ENCODE data around the gene TNFAIP1.

The TNFAIP1 gene

DNA sequence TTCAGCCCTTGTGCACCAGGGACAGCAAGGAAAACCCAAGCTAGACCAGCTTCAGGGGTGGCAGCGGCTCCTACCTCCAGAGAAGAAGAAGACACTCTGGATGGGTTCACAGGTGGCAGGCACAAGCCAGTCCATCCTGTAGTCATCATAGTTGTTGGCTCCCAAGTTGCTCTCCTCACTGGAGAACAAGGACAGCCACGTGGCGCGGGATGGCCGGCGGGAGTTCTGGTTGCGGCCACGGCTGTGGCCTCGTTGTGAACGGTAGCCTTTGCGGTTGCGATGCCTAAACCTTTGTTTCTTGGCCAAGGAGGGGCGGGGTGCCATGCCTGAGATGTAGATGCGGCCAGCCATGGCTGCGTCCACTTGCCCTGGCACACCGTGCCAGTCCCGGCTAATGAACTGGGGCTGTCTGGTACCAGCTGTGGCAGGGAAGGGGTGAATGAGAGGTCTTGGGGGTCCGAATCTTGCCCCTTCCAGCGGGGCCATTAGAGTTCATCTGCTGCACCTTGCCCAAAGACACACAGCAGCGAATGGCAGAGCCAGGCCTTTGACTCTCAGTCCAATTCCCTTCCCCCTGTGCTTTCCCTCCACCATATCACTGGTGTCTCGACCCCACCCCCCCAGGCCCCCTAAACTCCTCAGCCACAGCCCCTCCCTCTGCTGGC lies 32.2 kb downstream of the TNFAIP1 start:
- CTCF ChIA-PET, result interaction anchor here (0.7 to 4.6 kb wide), 4 partner anchors 10 to 49 kb away, joined by 3 to 20 read pairs (median 4); partner anchors contain the start of gene POLDIP2
- no peak for DNase-seq (ENCODE audit: extremely low spot score)
- TF ChIP-seq, protein P1, sequence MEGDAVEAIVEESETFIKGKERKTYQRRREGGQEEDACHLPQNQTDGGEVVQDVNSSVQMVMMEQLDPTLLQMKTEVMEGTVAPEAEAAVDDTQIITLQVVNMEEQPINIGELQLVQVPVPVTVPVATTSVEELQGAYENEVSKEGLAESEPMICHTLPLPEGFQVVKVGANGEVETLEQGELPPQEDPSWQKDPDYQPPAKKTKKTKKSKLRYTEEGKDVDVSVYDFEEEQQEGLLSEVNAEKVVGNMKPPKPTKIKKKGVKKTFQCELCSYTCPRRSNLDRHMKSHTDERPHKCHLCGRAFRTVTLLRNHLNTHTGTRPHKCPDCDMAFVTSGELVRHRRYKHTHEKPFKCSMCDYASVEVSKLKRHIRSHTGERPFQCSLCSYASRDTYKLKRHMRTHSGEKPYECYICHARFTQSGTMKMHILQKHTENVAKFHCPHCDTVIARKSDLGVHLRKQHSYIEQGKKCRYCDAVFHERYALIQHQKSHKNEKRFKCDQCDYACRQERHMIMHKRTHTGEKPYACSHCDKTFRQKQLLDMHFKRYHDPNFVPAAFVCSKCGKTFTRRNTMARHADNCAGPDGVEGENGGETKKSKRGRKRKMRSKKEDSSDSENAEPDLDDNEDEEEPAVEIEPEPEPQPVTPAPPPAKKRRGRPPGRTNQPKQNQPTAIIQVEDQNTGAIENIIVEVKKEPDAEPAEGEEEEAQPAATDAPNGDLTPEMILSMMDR (IDR thresholded peaks at IDR 0.05; ENCODE audit: control extremely low read depth, extremely low read depth, low read depth, missing control alignments), result no peak
- POLR2A ChIA-PET, result interaction anchor here (1.5 to 1.6 kb wide), 2 partner anchors 10 to 32 kb away, joined by 6 to 10 read pairs; partner anchors contain the start of genes IFT20, POLDIP2 and TNFAIP1

DNA sequence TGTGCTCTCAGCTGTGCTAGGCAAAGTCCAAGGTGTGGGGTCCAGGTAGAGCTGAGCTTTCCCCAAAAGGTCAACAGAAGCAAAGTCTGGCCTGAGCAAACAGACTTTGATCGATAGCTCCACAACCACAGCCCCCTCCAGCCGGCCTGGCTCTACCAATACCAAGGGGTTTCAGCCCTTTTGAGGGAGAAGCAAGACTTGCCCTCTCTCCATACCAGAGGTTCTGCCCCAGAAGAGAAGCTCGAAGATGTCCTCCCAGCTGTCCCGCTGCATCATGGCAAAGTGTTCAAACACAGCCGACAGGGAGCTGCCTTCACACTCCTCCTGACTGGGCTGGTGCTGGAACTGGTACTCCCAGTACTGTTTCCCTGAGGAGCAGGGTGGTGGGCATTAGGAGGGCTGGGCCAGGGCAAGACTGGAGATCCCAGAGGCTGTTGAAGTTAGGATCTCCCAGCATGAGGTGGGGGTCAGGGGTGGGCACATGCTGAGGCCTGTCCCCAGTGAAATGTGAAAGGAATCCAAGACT lies 32.8 kb downstream of the TNFAIP1 start:
- DNase-seq (ENCODE audit: extremely low spot score), result no peak
- ChIA-PET POLR2A (interaction anchor here (1.6 kb wide), 1 partner anchor 11 kb away, joined by 10 read pairs; the partner anchor contains the start of gene POLDIP2), CTCF (interaction anchor here (1.7 to 4.6 kb wide), 2 partner anchors 10 to 48 kb away, joined by 5 to 20 read pairs; partner anchors contain the start of gene POLDIP2)
- TF ChIP-seq, protein P1 (IDR thresholded peaks at IDR 0.05; ENCODE audit: control extremely low read depth, extremely low read depth, low read depth, missing control alignments), result no peak

DNA sequence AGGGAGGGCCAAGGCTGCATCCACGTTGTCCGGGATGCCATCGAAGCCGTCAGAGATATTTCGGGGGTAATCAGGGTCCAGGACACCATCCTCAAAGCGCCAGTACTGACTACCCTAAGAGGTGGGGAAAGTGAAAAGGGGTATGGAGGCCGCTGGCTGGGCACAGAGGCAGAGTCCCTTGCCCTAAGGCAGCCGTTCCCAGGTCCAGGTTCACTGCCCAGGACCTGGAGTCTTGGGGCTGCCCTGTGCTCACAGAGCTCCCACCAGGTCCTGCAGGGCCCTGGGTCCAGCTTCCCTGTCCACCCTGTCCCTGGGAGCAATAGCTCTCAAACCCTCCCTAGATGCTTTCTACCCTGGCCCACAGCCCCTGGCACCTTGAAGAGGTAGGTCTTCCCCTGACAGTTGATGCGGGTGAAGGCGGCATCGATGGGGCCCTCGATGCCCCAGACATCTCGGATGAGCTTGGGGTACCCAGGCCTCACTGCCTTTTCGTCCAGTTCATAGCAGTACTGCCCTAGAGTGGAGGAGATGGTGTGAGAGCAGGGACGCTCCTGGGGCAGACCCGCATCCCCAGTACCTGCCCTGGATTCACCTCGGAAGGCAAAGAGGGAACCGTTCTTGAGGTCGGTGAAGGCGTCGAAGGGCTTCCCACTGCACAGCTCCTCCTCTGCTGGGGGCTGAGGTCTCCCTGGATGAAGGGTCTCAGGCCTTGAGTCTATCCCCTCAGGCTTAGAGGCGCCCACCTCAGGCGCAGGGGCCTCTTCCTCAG lies 33.5 kb downstream of the TNFAIP1 start:
- ChIA-PET CTCF (interaction anchor here (1.0 to 4.6 kb wide), 3 partner anchors 11 to 47 kb away, joined by 3 to 20 read pairs (median 5); partner anchors contain the start of genes POLDIP2 and TNFAIP1), POLR2A (interaction anchor here (1.4 to 1.6 kb wide), 2 partner anchors 10 to 11 kb away, joined by 3 to 10 read pairs; partner anchors contain the start of gene POLDIP2)
- DNase-seq (ENCODE audit: extremely low spot score), result no peak
- TF ChIP-seq, protein P1 (IDR thresholded peaks at IDR 0.05; ENCODE audit: control extremely low read depth, extremely low read depth, low read depth, missing control alignments), result no peak

DNA sequence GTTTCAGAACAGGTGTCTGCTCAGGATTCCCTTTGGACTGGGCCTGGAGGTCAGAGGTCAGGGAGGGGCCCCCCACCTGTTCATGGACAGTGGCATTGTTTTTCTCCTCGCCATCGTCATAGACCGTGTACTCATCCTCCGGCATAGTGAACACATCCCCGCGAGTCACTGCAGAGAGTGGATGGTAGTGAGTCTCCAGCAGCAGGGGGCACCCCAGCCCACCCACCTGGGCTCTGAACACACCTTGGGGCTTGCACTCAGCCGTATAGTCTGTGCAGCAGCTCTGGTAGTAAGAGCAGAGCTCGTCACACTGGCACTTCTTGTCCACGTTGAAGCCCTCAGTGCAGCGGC lies 34.1 kb downstream of the TNFAIP1 start:
- CTCF ChIA-PET, result interaction anchor here (1.0 to 4.6 kb wide), 3 partner anchors 12 to 47 kb away, joined by 3 to 20 read pairs (median 5); partner anchors contain the start of genes POLDIP2 and TNFAIP1
- TF ChIP-seq, protein P1 (IDR thresholded peaks at IDR 0.05; ENCODE audit: control extremely low read depth, extremely low read depth, low read depth, missing control alignments), result no peak
- DNase-seq (ENCODE audit: extremely low spot score), result no peak
- POLR2A ChIA-PET, result interaction anchor here (1.4 kb wide), 1 partner anchor 10 kb away, joined by 3 read pairs; no protein-coding TSS in a partner anchor

DNA sequence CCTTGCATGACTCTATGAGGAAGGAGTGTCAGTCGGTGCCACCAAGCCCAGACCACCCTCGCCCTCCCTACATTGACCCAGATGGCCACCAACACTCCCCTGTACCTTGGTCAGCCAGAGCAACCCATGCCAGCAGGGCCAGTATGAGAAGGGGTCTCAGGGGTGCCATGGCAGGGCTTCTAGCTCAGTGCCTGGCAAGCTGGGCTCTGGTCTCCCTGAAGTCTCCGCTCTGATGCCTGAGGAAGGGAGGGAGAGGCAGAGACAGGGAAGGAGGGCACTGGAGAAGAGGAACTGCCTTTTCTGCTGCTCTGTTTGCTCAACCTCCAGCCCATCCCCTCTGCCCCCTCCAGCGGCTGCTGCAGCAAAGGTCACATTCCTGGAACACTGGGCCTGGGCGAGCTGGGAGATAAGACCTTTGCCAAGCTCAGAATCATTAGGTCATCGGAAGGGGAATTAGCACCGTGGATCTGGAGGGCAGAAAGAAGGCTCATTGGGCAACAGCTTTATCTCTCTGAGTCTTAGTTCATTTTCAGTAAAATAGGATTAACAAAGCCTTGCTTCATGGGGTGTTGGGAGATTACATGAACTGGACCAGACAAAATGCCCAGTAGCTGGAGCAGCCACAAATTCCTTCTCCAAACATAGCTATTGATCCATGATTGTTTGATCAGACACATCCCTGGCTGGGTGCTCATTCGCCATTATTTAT lies 34.6 kb downstream of the TNFAIP1 start, which contains the start of gene VTN:
TSS of gene VTN (minus strand) at position 273 of the 709 bp plus-strand sequence. CDS start at position 169, 104 bp downstream.
- CTCF ChIA-PET, result interaction anchor here (1.0 to 4.6 kb wide), 3 partner anchors 12 to 46 kb away, joined by 3 to 20 read pairs (median 5); partner anchors contain the start of genes POLDIP2 and TNFAIP1
- POLR2A ChIA-PET, result interaction anchor here (1.4 kb wide), 1 partner anchor 11 kb away, joined by 3 read pairs; no protein-coding TSS in a partner anchor

More for the DNA sequence above, 34.6 kb downstream of the TNFAIP1 start, which contains the start of gene VTN:
- DNase-seq (ENCODE audit: extremely low spot score), result no peak
- TF ChIP-seq, protein P1 (IDR thresholded peaks at IDR 0.05; ENCODE audit: control extremely low read depth, extremely low read depth, low read depth, missing control alignments), result no peak
